Uterus (tissue), 4 donors: ENCODE measurements around the gene ACSM6. TPM values are rescaled to one million over a fixed set of nuclear protein-coding genes. Genes with fewer than 3 reads are reported as not detected.

Source experiments
- DNase-seq, 2 donors: peaks; one replicate each; pipeline ENCODE4 v3.0.0-alpha.2; 2019 to 2020
- H3K27ac ChIP-seq, 2 donors: fragments of 200-600 bp; sonication (generic); 1 replicate in 1 of 2; 2 replicates in 1 of 2; pipeline ENCODE4 v1.5.1; 2016 to 2018
- H3K27me3 ChIP-seq, 2 donors: fragments of 200-600 bp; sonication (generic); one replicate each; pipeline ENCODE4 v1.5.1; 2018 to 2019; ENCODE audit warnings: control low read depth in 1 of 2
- H3K36me3 ChIP-seq, 2 donors: fragments of 200-600 bp; sonication (generic); one replicate each; pipeline ENCODE4 v1.5.1; 2019; ENCODE audit warnings: control low read depth in 1 of 2
- H3K4me1 ChIP-seq, 2 donors: fragments of 200-600 bp; sonication (generic); one replicate each; pipeline ENCODE4 v1.5.1; 2018 to 2019; ENCODE audit warnings: control low read depth in 1 of 2
- H3K4me3 ChIP-seq, 2 donors: fragments of 200-600 bp; sonication (generic); 1 replicate in 1 of 2; 2 replicates in 1 of 2; pipeline ENCODE4 v1.5.1; 2018 to 2019; ENCODE audit warnings: mild to moderate bottlenecking in 1 of 2
- H3K9me3 ChIP-seq, 2 donors: fragments of 200-600 bp; sonication (generic); one replicate each; pipeline ENCODE4 v1.5.1; 2019; ENCODE audit warnings: control low read depth in 1 of 2
- CTCF ChIP-seq, 4 experiments: fragments of 200-600 bp in 2 of 4; fragments of 450-650 bp in 2 of 4; sonication (generic) in 2 of 4; IDR thresholded peaks; one replicate each; pipeline ENCODE4 v1.5.1; 2016 to 2019; ENCODE audit warnings: antibody characterized with exemption in 4 of 4, mild to moderate bottlenecking in 2 of 4, moderate library complexity in 1 of 4
- POLR2A ChIP-seq, 2 donors: fragments of 450-650 bp; IDR thresholded peaks; one replicate each; pipeline ENCODE4 v1.6.1; 2016; ENCODE audit warnings: antibody characterized with exemption in 2 of 2, mild to moderate bottlenecking in 1 of 2, moderate library complexity in 1 of 2
- intact Hi-C: fragments of 100-400 bp; cut with DNase I; formaldehyde crosslinking; loops from one replicate; pipeline ENCODE4 v1.15.1; 2023; ENCODE audit warnings: low total_unique reads
- small RNA-seq: library from RNA; depleted of rRNA; stranded (forward); fragments of <200 nt; gene quantifications from one replicate; pipeline ENCODE3, GENCODE V24; 2016
- total RNA-seq, 4 donors: library from RNA; depleted of rRNA in 3 of 4; stranded (reverse); fragments of >200 nt in 3 of 4; gene quantifications; one replicate each; pipeline versions ENCODE4 v1.1.0 to v1.2.4, GENCODE V29; 2014 to 2023
- donor health status: DM: yes; HTN: yes; CAD: no.

Gene ACSM6
- total RNA-seq, 4 donors from 2014 or later = not detected

- H3K27ac ChIP-seq = peak overlapping the region; percentile 92
- H3K36me3 ChIP-seq = no peaks in the 10 kb centered on the region
- intact Hi-C loops = no loop called here
- H3K4me3 ChIP-seq = no peak overlapping the region
- TF ChIP-seq POLR2A (IDR thresholded peaks at IDR 0.05) (no peak), CTCF (IDR thresholded peaks at IDR 0.05) (no peak)
- peaks cover 0 to 16% of the 10 kb centered on the region in 2 donors for H3K4me1 ChIP-seq
- DNase-seq = no peak
- no peaks in the 10 kb centered on the region for H3K9me3 ChIP-seq
- H3K27me3 ChIP-seq = no peaks in the 10 kb centered on the region
Observed at GRCh38 chr10:95276367-95277200, 82.5 kb downstream of the ACSM6 start.

DNA sequence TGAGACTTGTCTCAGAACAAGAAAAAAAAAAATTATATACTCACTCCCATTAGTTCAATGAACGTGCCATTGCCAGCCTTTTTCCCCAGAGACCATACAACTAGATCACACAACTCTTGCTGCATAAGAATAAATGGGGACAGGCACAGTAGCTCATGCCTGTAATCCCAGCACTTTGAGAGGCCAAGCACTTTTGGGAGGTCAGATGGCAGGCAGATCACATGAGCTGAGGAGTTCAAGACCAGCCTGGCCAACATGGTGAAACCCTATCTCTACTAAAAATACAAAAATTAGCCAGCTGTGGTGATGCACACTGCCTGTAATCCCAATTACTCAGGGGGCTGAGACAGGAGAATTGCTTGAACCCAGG is 83.1 kb downstream of the ACSM6 start:
- DNase-seq = no peak
- Histone ChIP-seq H3K36me3 (no peaks in the 10 kb centered on the region), H3K4me1 (peaks cover 0 to 16% of the 10 kb centered on the region in 2 donors), H3K27ac (peak overlapping the region; percentile 92), H3K4me3 (no peak overlapping the region), H3K27me3 (no peaks in the 10 kb centered on the region), H3K9me3 (no peaks in the 10 kb centered on the region)
- TF ChIP-seq CTCF (IDR thresholded peaks at IDR 0.05) (no peak), POLR2A (IDR thresholded peaks at IDR 0.05) (no peak)
- intact Hi-C loops = no loop called here

GRCh38 chr10:95277614-95278013 is 83.6 kb downstream of the ACSM6 start:
- TF ChIP-seq POLR2A (IDR thresholded peaks at IDR 0.05) (no peak), CTCF (IDR thresholded peaks at IDR 0.05) (no peak)
- no peaks in the 10 kb centered on the region for H3K27me3 ChIP-seq
- no peaks in the 10 kb centered on the region for H3K9me3 ChIP-seq
- intact Hi-C loops = no loop called here
- peaks cover 0 to 16% of the 10 kb centered on the region in 2 donors for H3K4me1 ChIP-seq
- no peaks in the 10 kb centered on the region for H3K36me3 ChIP-seq
- H3K27ac ChIP-seq = peak overlapping the region; percentile 92
- no peak for DNase-seq
- H3K4me3 ChIP-seq = no peak overlapping the region

Small RNA genes lying within 50 kb of the gene (small RNA-seq; reads per million reads assigned to genes)
- not detected for gene AL157834.3

Other genes with a start within 250 kb of the ACSM6 start
- 1 to 10 TPM in 1 of 4 donors, under 1 TPM in 2, not detected in 1; 0.26 to 1.0 (median 0.46) TPM for gene CYP2C8, start 124.7 kb upstream of the ACSM6 start, total RNA-seq
- gene PDLIM1, start 96.8 kb downstream of the ACSM6 start, total RNA-seq = 100 to 1,000 TPM in 2 of 4 donors, 10 to 100 TPM in 2; 14.0 to 192 (median 86.7) TPM